HEK293 (cell line): ENCODE data around the gene HAUS8.

ENCODE experiments used
- CTCF ChIA-PET: fragments of 350-600 bp; formaldehyde crosslinking; extraction: SDS; loops from one replicate; lab custom pipeline; 2021; ENCODE audit warnings: antibody characterized with exemption; lab: Yijun Ruan, JAX
- POLR2A ChIA-PET: fragments of 300-600 bp; formaldehyde crosslinking; extraction: SDS; loops from one replicate; lab custom pipeline; 2020; ENCODE audit warnings: antibody characterized with exemption, inconsistent platforms; lab: Yijun Ruan, JAX
- H3K27ac ChIP-seq: fragments of 200-500 bp; sonication (Bioruptor generic); 2 replicates; pipeline ENCODE4 v1.5.1; 2014; ENCODE audit warnings: low read depth, low read length, control low read depth, inconsistent platforms; ENCODE audit errors: extremely low read depth
- H3K36me3 ChIP-seq, 2 experiments: fragments of 200-500 bp in 1 of 2; sonication (Bioruptor generic) in 1 of 2; 1 replicate in 1 of 2; 2 replicates in 1 of 2; pipeline ENCODE4 v1.5.1; 2014 to 2017; ENCODE audit warnings: inconsistent platforms in 2 of 2, low read length in 2 of 2; ENCODE audit not compliant: control insufficient read depth in 2 of 2, insufficient read depth in 1 of 2
- H3K4me1 ChIP-seq: fragments of 200-500 bp; sonication (Bioruptor generic); 2 replicates; pipeline ENCODE4 v1.5.1; 2014; ENCODE audit warnings: mild to moderate bottlenecking, low read length, inconsistent platforms; ENCODE audit not compliant: control insufficient read depth, insufficient read depth
- H3K4me3 ChIP-seq: 2 replicates; pipeline ENCODE4 v1.5.1; 2011; ENCODE audit warnings: low read depth, mild to moderate bottlenecking, control low read depth, low read length, moderate library complexity
- H3K9me3 ChIP-seq: fragments of 200-500 bp; sonication (Bioruptor generic); 2 replicates; pipeline ENCODE4 v1.5.1; 2014; ENCODE audit warnings: low read depth, low read length, inconsistent platforms; ENCODE audit not compliant: control insufficient read depth, insufficient read depth
- CTCF ChIP-seq: fragments of 450-650 bp; formaldehyde crosslinking; IDR thresholded peaks from 2 replicates; pipeline ENCODE4 v1.5.1; 2016; ENCODE audit warnings: missing biosample characterization, missing genetic modification characterization
- EGR2 ChIP-seq: fragments of 450-650 bp; formaldehyde crosslinking; IDR thresholded peaks from 2 replicates; pipeline ENCODE4 v1.5.1; 2016; ENCODE audit warnings: low read depth, missing biosample characterization, missing genetic modification characterization
- GLI4 ChIP-seq: fragments of 450-650 bp; formaldehyde crosslinking; IDR thresholded peaks from 2 replicates; pipeline ENCODE4 v1.5.1; 2016; ENCODE audit warnings: missing biosample characterization, missing genetic modification characterization
- KLF9 ChIP-seq: fragments of 450-650 bp; formaldehyde crosslinking; IDR thresholded peaks from 2 replicates; pipeline ENCODE4 v1.5.1; 2016; ENCODE audit warnings: missing biosample characterization, missing genetic modification characterization, low read depth
- PRDM2 ChIP-seq: fragments of 450-650 bp; formaldehyde crosslinking; IDR thresholded peaks from 2 replicates; pipeline ENCODE4 v1.5.1; 2016; ENCODE audit warnings: missing biosample characterization, missing genetic modification characterization, borderline replicate concordance
- SP2 ChIP-seq: fragments of 450-650 bp; formaldehyde crosslinking; IDR thresholded peaks from 2 replicates; pipeline ENCODE4 v1.5.1; 2016; ENCODE audit warnings: missing biosample characterization, missing genetic modification characterization
- ZBTB21 ChIP-seq: fragments of 450-650 bp; formaldehyde crosslinking; IDR thresholded peaks from 2 replicates; pipeline ENCODE4 v1.5.1; 2017; ENCODE audit warnings: missing biosample characterization, missing genetic modification characterization
- ZFHX2 ChIP-seq: fragments of 450-650 bp; formaldehyde crosslinking; conservative IDR thresholded peaks from 2 replicates; pipeline ENCODE4 v1.5.1; 2016; ENCODE audit warnings: missing biosample characterization, missing genetic modification characterization
- ZNF121 ChIP-seq: fragments of 450-650 bp; formaldehyde crosslinking; IDR thresholded peaks from 2 replicates; pipeline ENCODE4 v1.5.1; 2016; ENCODE audit warnings: missing biosample characterization, missing genetic modification characterization
- ZNF132 ChIP-seq: fragments of 450-650 bp; formaldehyde crosslinking; IDR thresholded peaks from 2 replicates; pipeline ENCODE4 v1.5.1; 2017; ENCODE audit warnings: missing biosample characterization, missing genetic modification characterization, borderline replicate concordance
- ZNF157 ChIP-seq: fragments of 450-650 bp; formaldehyde crosslinking; IDR thresholded peaks from 2 replicates; pipeline ENCODE4 v1.5.1; 2016; ENCODE audit warnings: missing biosample characterization, missing genetic modification characterization
- ZNF311 ChIP-seq: fragments of 450-650 bp; formaldehyde crosslinking; IDR thresholded peaks from 2 replicates; pipeline ENCODE4 v1.5.1; 2017; ENCODE audit warnings: missing biosample characterization, missing genetic modification characterization, borderline replicate concordance
- ZNF501 ChIP-seq: fragments of 450-650 bp; formaldehyde crosslinking; IDR thresholded peaks from 2 replicates; pipeline ENCODE4 v1.5.1; 2016; ENCODE audit warnings: missing biosample characterization, missing genetic modification characterization
- ZNF518A ChIP-seq: fragments of 450-650 bp; formaldehyde crosslinking; conservative IDR thresholded peaks from 2 replicates; pipeline ENCODE4 v1.5.1; 2016; ENCODE audit warnings: low read depth, missing biosample characterization, missing genetic modification characterization
- ZNF530 ChIP-seq: fragments of 450-650 bp; formaldehyde crosslinking; IDR thresholded peaks from 2 replicates; pipeline ENCODE4 v1.5.1; 2016; ENCODE audit warnings: low read depth, missing biosample characterization, missing genetic modification characterization
- ZNF571 ChIP-seq: fragments of 450-650 bp; formaldehyde crosslinking; IDR thresholded peaks from 2 replicates; pipeline ENCODE4 v1.5.0; 2017; ENCODE audit warnings: missing biosample characterization, missing genetic modification characterization
- ZNF624 ChIP-seq: fragments of 450-650 bp; formaldehyde crosslinking; IDR thresholded peaks from 2 replicates; pipeline ENCODE4 v1.5.1; 2017; ENCODE audit warnings: missing biosample characterization, missing genetic modification characterization
- ZNF664 ChIP-seq: fragments of 450-650 bp; formaldehyde crosslinking; IDR thresholded peaks from 2 replicates; pipeline ENCODE4 v1.5.1; 2016; ENCODE audit warnings: missing biosample characterization, missing genetic modification characterization
- ZSCAN4 ChIP-seq: fragments of 450-650 bp; formaldehyde crosslinking; IDR thresholded peaks from 2 replicates; pipeline ENCODE4 v1.5.1; 2017; ENCODE audit warnings: missing biosample characterization, missing genetic modification characterization

Gene HAUS8

GRCh38 chr19:17061691-17062090 lies 13.6 kb downstream of the HAUS8 start (continued):
- TF ChIP-seq ZNF518A (tag by site-specific recombination) (no peak), ZNF132 (no peak), SP2 (tag by site-specific recombination) (no peak), ZNF624 (no peak), CTCF (no peak), EGR2 (no peak), GLI4 (no peak), ZFHX2 (tag by site-specific recombination) (no peak), ZNF530 (tag by site-specific recombination) (no peak)

- H3K4me1 ChIP-seq: no peaks in the 10 kb centered on the region
- H3K36me3 ChIP-seq: peaks cover 27 to 72% of the 10 kb centered on the region in 2 experiments
- ChIA-PET CTCF (interaction anchor here (1.6 kb wide), 1 partner anchor 221 kb away, joined by 3 read pairs; no protein-coding TSS in a partner anchor), POLR2A (interaction anchor here (0.5 kb wide), 1 partner anchor 185 kb away, joined by 3 read pairs; no protein-coding TSS in a partner anchor)
- H3K4me3 ChIP-seq: no peak overlapping the region
- H3K27ac ChIP-seq: no peak overlapping the region
- no peak for TF ChIP-seq ZNF157 (tag by site-specific recombination)
- TF ChIP-seq ZSCAN4: no peak
- no peak for TF ChIP-seq KLF9 (tag by site-specific recombination)
- no peak for TF ChIP-seq ZNF311 (tag by site-specific recombination)
- no peak for TF ChIP-seq ZNF121 (tag by site-specific recombination)
- no peak for TF ChIP-seq ZNF571 (tag by site-specific recombination)
- no peak for TF ChIP-seq ZNF664 (tag by site-specific recombination)
- H3K9me3 ChIP-seq: no peaks in the 10 kb centered on the region
Measured at GRCh38 chr19:17061205-17061604, 14.0 kb downstream of the HAUS8 start.

- TF ChIP-seq ZBTB21 (tag by site-specific recombination) (no peak), ZNF501 (tag by site-specific recombination) (no peak), ZFHX2 (tag by site-specific recombination) (no peak), GLI4 (no peak), PRDM2 (no peak)
- H3K9me3 ChIP-seq: no peaks in the 10 kb centered on the region
- no peak overlapping the region for H3K4me3 ChIP-seq
- CTCF ChIA-PET: interaction anchor here (1.6 kb wide), 1 partner anchor 221 kb away, joined by 3 read pairs; no protein-coding TSS in a partner anchor
- no peak overlapping the region for H3K27ac ChIP-seq
- peaks cover 23 to 72% of the 10 kb centered on the region in 2 experiments for H3K36me3 ChIP-seq
- POLR2A ChIA-PET: no interaction called here
- H3K4me1 ChIP-seq: no peaks in the 10 kb centered on the region
Measured at GRCh38 chr19:17060802-17061201, 14.4 kb downstream of the HAUS8 start.
